Choroid plexus epithelial cell (primary cell): ENCODE results near the gene CYSRT1.

Experiments
- DNase-seq: peaks from one replicate; pipeline ENCODE4 v3.0.0-alpha.2; 2010; ENCODE audit warnings: low read depth
- H3K4me3 ChIP-seq: 2 replicates; pipeline ENCODE4 v1.5.1; 2011; ENCODE audit warnings: low read depth, mild to moderate bottlenecking, control low read depth, low read length, moderate library complexity
- TF ChIP-seq, protein P1 (sequence below): conservative IDR thresholded peaks from 2 replicates; pipeline ENCODE4 v1.5.1; 2011; ENCODE audit warnings: low read depth, mild to moderate bottlenecking, control low read depth, inconsistent platforms, low read length, moderate library complexity

CYSRT1 gene

DNA sequence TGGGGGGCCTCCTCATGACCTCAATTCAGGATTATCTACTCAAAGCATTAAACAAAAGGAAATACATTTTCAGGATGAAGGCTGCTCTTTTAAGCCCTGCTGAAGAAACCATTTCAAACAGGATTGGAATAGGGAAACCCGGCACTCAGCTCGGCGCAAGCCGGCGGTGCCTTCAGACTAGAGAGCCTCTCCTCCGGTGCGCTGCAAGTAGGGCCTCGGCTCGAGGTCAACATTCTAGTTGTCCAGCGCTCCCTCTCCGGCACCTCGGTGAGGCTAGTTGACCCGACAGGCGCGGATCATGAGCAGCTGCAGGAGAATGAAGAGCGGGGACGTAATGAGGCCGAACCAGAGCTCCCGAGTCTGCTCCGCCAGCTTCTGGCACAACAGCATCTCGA, 20.2 kb upstream of the CYSRT1 start:
- H3K4me3 ChIP-seq, result peak overlapping the region; percentile 94
- DNase-seq, result no peak
- TF ChIP-seq, protein P1, sequence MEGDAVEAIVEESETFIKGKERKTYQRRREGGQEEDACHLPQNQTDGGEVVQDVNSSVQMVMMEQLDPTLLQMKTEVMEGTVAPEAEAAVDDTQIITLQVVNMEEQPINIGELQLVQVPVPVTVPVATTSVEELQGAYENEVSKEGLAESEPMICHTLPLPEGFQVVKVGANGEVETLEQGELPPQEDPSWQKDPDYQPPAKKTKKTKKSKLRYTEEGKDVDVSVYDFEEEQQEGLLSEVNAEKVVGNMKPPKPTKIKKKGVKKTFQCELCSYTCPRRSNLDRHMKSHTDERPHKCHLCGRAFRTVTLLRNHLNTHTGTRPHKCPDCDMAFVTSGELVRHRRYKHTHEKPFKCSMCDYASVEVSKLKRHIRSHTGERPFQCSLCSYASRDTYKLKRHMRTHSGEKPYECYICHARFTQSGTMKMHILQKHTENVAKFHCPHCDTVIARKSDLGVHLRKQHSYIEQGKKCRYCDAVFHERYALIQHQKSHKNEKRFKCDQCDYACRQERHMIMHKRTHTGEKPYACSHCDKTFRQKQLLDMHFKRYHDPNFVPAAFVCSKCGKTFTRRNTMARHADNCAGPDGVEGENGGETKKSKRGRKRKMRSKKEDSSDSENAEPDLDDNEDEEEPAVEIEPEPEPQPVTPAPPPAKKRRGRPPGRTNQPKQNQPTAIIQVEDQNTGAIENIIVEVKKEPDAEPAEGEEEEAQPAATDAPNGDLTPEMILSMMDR, result no peak

DNA sequence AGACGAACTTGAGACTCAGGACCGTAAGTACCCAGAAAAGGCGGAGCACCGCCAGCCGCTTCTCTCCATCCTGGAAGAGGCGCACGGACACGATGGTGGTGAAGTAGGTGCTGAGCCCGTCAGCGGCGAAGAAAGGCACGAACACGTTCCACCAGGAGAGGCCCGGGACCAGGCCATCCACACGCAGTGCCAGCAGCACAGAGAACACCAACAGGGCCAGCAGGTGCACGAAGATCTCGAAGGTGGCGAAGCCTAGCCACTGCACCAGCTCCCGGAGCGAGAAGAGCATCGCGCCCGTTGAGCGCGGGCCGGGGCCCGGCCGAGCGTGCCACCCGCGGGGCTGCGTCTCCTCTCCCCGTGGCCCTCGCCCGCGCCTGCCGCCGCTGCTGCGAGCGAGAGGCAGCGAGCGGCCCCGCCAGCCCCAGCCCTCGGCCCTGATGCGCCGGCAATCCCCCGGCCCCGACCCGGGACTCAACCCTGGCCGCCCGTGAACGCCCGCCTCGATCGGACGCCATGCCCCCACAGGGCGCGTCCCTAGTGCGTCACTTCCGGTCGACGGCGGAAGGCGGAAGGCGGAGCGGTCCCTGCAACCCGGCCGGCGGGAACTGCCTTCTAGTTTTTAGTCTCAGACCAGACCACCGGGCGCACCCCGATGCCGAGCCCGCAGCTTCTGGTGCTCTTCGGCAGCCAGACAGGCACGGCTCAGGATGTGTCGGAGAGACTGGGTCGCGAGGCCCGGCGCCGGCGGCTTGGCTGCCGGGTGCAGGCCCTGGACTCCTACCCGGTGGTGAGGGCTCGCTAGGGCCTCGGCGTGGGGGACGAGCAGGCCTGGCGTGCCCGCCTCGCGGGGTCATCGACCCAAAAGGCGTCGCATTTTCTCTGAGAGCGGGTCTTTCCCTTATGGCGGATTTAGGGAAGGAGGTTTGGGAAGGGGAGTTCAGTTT, 19.6 kb upstream of the CYSRT1 start, which contains the start of the genes NDOR1 and TMEM203:
TSS of gene NDOR1 (plus strand) at position 575 of the 944 bp plus-strand sequence. CDS start at position 653, 78 bp downstream.
TSS of gene TMEM203 (minus strand) at position 523 of the 944 bp plus-strand sequence. CDS start at position 289, 234 bp downstream.
- DNase-seq, result peak; percentile 80
- TF ChIP-seq, protein P1, result no peak
- H3K4me3 ChIP-seq, result peak within 1 kb of the TSS; percentile 94

DNA sequence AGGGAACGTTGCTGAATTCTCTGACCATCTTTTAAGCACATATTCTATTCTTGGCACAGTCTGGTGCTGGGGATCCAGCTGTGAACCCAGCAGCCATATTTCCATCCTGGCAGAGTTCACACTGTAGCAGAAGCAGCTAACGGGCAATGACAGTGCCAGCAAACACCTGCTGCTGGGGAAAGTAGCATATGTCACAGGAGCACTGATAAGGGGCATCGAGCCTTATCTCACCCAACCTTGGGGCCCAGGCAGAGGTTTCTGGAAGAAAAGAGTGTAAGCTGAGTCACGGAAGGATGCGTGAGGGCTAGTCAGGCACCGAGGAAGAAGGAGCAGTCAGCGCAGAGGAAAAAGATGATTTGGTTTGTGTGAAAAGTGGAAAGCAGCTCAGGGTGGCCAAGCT, 18.4 kb upstream of the CYSRT1 start:
- no peak overlapping the region for H3K4me3 ChIP-seq
- TF ChIP-seq, protein P1, result no peak
- DNase-seq, result no peak

DNA sequence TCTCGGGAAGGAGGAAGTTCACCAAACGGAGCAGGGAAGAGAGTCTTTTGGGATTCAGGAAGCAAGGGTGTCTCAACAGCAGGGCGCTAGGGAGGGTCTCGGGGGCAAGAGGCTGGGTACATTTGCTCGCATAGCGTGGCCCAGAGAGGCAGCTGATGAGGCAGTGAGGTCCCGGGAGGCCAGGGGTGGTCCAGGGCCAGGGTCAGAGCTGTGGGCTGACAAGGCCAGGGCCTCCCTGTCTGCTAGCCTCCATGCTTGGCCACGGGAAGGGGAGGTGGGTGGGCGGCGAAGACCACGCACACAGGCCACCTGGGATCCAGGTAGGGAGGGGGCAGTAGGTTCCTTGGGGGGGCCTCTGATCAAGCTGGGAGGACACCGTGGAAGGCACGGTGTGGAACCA, 13.4 kb upstream of the CYSRT1 start:
- H3K4me3 ChIP-seq, result no peak overlapping the region
- DNase-seq, result no peak
- TF ChIP-seq, protein P1, result no peak

DNA sequence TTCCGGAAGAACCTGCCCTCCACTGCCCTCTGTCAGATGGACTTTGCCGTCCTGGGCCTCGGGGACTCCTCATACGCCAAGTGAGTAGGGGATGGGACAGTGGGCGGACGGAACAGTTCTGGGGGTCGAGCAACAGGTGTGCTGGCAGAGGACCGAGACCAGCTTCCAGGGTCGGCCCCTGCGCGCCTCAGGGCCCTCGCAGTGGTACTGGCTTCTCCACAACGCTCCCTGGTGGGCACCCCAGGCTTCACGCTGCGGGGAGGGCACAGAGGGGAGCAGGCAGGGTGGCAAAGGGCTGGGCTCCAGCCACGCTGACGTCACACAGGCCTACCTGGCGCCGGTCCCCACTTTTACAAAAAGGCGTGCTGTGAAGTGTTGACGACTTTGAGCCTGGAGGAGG, 12.5 kb upstream of the CYSRT1 start:
- TF ChIP-seq, protein P1, result no peak
- DNase-seq, result no peak
- H3K4me3 ChIP-seq, result no peak overlapping the region

DNA sequence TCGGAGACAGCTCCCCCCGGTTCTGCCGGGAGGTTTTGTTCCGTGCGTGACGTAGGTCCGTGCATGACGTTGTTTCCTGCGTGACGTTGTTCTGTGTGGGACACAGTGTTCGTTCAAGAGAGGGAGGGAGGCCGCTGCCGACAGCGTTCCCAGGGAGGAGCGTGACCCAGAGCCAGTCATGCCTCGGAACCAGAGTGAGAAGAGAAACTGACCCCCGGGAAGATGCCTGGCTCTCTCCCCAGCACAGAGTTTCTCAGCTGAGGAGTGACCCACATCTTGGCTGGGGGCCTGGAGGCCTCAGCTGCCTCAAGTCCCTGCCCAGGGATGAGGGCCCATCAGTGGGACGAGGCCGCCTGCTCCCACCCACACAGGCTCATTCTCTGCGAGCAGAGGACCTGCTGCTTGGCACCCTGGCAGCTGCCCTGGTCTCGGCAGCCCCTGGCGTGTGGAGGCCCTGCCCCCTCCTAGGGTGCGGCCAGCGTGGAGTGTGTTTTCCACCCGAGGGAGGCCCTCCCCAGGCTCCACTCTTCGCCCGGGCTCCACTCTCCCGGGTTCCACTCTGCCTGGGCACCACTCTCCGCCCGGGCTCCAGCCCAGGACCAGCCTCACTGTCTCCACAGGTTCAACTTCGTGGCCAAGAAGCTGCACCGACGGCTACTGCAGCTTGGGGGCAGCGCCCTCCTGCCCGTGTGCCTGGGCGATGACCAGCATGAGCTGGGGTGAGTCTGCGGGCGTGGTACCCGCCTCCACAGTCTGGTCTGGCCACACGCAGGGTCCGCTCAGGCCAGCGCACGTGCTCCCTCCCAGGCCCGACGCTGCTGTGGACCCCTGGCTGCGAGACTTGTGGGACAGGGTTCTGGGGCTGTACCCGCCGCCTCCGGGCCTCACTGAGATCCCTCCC, 11.6 kb upstream of the CYSRT1 start:
- no peak for DNase-seq

More for the DNA sequence above, 11.6 kb upstream of the CYSRT1 start:
- no peak overlapping the region for H3K4me3 ChIP-seq
- TF ChIP-seq, protein P1, result peak; percentile 32
